K562 (cell line): ENCODE results near the gene PBX1. TPM values are rescaled to one million over a fixed set of nuclear protein-coding genes. Genes with fewer than 3 reads are reported as not detected.

Experiments used
- ATAC-seq: fragments of 200-7000 bp; cut with Tn5 transposase; 3 replicates; pipeline ENCODE4 v1.9.1; 2020; ENCODE audit warnings: moderate library complexity
- BruUV-seq: library from RNA; stranded (reverse); fragments of 400-500 nt; replicated peaks from 2 replicates; lab custom pipeline; 2021; lab: Mats Ljungman, UMichigan
- CTCF ChIA-PET: fragments of 300-600 bp; formaldehyde crosslinking; extraction: SDS; loops from one replicate; lab custom pipeline; 2021; ENCODE audit warnings: low intra/inter-chr PET ratio; lab: Yijun Ruan, JAX
- POLR2A ChIA-PET: fragments of 300-600, 350-650 bp; sonication (Branson Sonifier 250); formaldehyde crosslinking; extraction: SDS; loops from one replicate; lab custom pipeline; 2021; ENCODE audit warnings: antibody characterized with exemption, inconsistent platforms; lab: Yijun Ruan, JAX
- DNase-seq, 4 experiments: peaks; one replicate each; pipeline versions ENCODE4 v3.0.0 to v3.0.0-alpha.2; 2011 to 2018; ENCODE audit warnings: low spot score in 3 of 4, mixed read lengths in 3 of 4; ENCODE audit errors: extremely low read depth in 1 of 4
- FAIRE-seq: peaks from 2 replicates; lab custom pipeline; 2011; peaks lifted over from hg19 to GRCh38; lab: Jason Lieb, UNC
- H2AFZ ChIP-seq: 2 replicates; pipeline ENCODE4 v1.6.0; 2011; ENCODE audit warnings: low read depth, low read length, control low read depth, inconsistent platforms
- H3K27ac ChIP-seq: fragments of 200-600 bp; 3 replicates; pipeline ENCODE4 v1.8.0; 2011; ENCODE audit warnings: low read depth, mild to moderate bottlenecking, control low read depth, inconsistent platforms, low read length, moderate library complexity, mixed read lengths; ENCODE audit errors: extremely low read depth
- H3K27me3 ChIP-seq, 2 experiments: fragments of 300-600 bp in 1 of 2; 2 replicates in 1 of 2; 3 replicates in 1 of 2; pipeline versions ENCODE4 v1.6.0 to v1.8.0; 2011; ENCODE audit warnings: inconsistent platforms in 2 of 2, low read length in 2 of 2, mild to moderate bottlenecking in 1 of 2, mixed read lengths in 1 of 2, moderate library complexity in 1 of 2; ENCODE audit not compliant: control insufficient read depth in 2 of 2, insufficient read depth in 2 of 2
- H3K36me3 ChIP-seq: fragments of 300-600 bp; 3 replicates; pipeline ENCODE4 v1.8.0; 2011; ENCODE audit warnings: mild to moderate bottlenecking, low read length, inconsistent platforms; ENCODE audit not compliant: control insufficient read depth, insufficient read depth
- H3K4me1 ChIP-seq, 2 experiments: fragments of 200-600 bp in 1 of 2; replicated peaks in 1 of 2; 2 replicates in 1 of 2; 3 replicates in 1 of 2; pipeline versions ENCODE4 v1.5.1 to v1.8.0; 2011; ENCODE audit warnings: inconsistent platforms in 2 of 2, low read length in 2 of 2, mild to moderate bottlenecking in 1 of 2, mixed read lengths in 1 of 2, moderate library complexity in 1 of 2; ENCODE audit not compliant: control insufficient read depth in 2 of 2, insufficient read depth in 2 of 2
- H3K4me2 ChIP-seq: 2 replicates; pipeline ENCODE4 v1.6.1; 2011; ENCODE audit warnings: low read length, control low read depth, inconsistent platforms, mixed read lengths; ENCODE audit not compliant: insufficient read depth
- H3K4me3 ChIP-seq: fragments of 200-600 bp; sonication (generic), shearing (Covaris generic); 2 replicates; pipeline ENCODE4 v1.5.1; 2016; ENCODE audit warnings: control low read depth, inconsistent platforms
- H3K79me2 ChIP-seq: fragments of 200-600 bp; 3 replicates; pipeline ENCODE4 v1.8.0; 2011; ENCODE audit warnings: low read length, inconsistent platforms; ENCODE audit not compliant: control insufficient read depth, insufficient read depth
- H3K9ac ChIP-seq, 2 experiments: 2 replicates each; pipeline versions ENCODE4 v1.6.0 to v1.6.1; 2011; ENCODE audit warnings: low read depth in 2 of 2, low read length in 2 of 2, control low read depth in 1 of 2, inconsistent platforms in 1 of 2, mild to moderate bottlenecking in 1 of 2, mixed read lengths in 1 of 2; ENCODE audit not compliant: insufficient read depth in 1 of 2
- H3K9me1 ChIP-seq: one replicate; pipeline ENCODE4 v1.6.0; 2011; ENCODE audit warnings: inconsistent platforms, mild to moderate bottlenecking, low read length, moderate library complexity; ENCODE audit not compliant: control insufficient read depth, insufficient read depth
- H3K9me3 ChIP-seq: replicated peaks from 2 replicates; pipeline ENCODE4 v1.5.1; 2011; ENCODE audit warnings: low read depth, low read length, inconsistent platforms; ENCODE audit not compliant: control insufficient read depth, insufficient read depth
- H4K20me1 ChIP-seq: replicated peaks from 2 replicates; pipeline ENCODE4 v1.6.1; 2011; ENCODE audit warnings: low read length, inconsistent platforms, mixed read lengths; ENCODE audit not compliant: control insufficient read depth, insufficient read depth
- KDM5B ChIP-seq: fragments of 200-600 bp; sonication (generic); IDR thresholded peaks from 2 replicates; pipeline ENCODE4 v1.6.1; 2012; ENCODE audit warnings: low read depth, mild to moderate bottlenecking, moderate library complexity, low read length, control low read depth, inconsistent platforms; ENCODE audit not compliant: insufficient replicate concordance
- RAD51 ChIP-seq: fragments of 450-650 bp; IDR thresholded peaks from 2 replicates; pipeline ENCODE4 v1.7.1; 2016; ENCODE audit warnings: low read depth, mild to moderate bottlenecking, borderline replicate concordance
- WGBS: fragments of 100-300 bp; shearing (Covaris generic); methylation state at CpG from one replicate; pipeline ENCODE4 v1.1.6; 2016; ENCODE audit warnings: low coverage, mixed read lengths; ENCODE audit not compliant: insufficient coverage; ENCODE audit errors: missing lambda C conversion rate; 5-methylcytosine and 5-hydroxymethylcytosine counted together
- in situ Hi-C: fragments of 300-500 bp; cut with MboI; formaldehyde crosslinking; loops from 4 replicates; pipeline ENCODE4 v1.15.0; 2018; ENCODE audit warnings: inconsistent platforms, mixed read lengths
- intact Hi-C: fragments of 100-400 bp; cut with micrococcal nuclease; formaldehyde crosslinking; loops from 2 replicates; pipeline ENCODE4 v1.14.2; 2022
- polyA plus RNA-seq, 8 experiments: library from polyadenylated mRNA; depleted of rRNA in 4 of 8; stranded (reverse) in 5 of 8; unstranded in 3 of 8; fragments of >200 nt; fragmentation: Nextera tagmentation in 2 of 8; fragmentation: Illumina TruSeq in 1 of 8; extraction: Ambion mirVana in 2 of 8; extraction: Trizol in 1 of 8; gene quantifications; 2 replicates each; pipeline versions ENCODE4 v1.2.1 to v1.2.3, GENCODE V29; 2011 to 2014; ENCODE audit warnings: inconsistent platforms in 1 of 8, missing spikeins in 1 of 8
- total RNA-seq, 7 experiments: library from RNA; depleted of rRNA in 6 of 7; stranded (reverse); fragments of >200 nt in 6 of 7; fragmentation: Illumina TruSeq in 2 of 7; extraction: Trizol in 2 of 7; gene quantifications; 2 replicates each; pipeline versions ENCODE4 v1.2.1 to v1.2.3, GENCODE V29; 2011 to 2021; ENCODE audit warnings: low replicate concordance in 1 of 7
- TF ChIP-seq, protein P1 (sequence below), 2 experiments: fragments of 450-650 bp in 1 of 2; IDR thresholded peaks; 2 replicates each; pipeline ENCODE4 v1.6.1; 2011 to 2017; ENCODE audit warnings: low read depth in 2 of 2, antibody characterized with exemption in 1 of 2, borderline replicate concordance in 1 of 2, low read length in 1 of 2, mild to moderate bottlenecking in 1 of 2, mixed read lengths in 1 of 2; ENCODE audit not compliant: control insufficient read depth in 1 of 2

Gene PBX1
- total and polyA plus RNA-seq, 9 of the 15 experiments (the other 6 are each of a cell fraction or from before 2014, with no cell fraction given) = 0.03 to 0.62 (median 0.17) TPM

- no peak overlapping the region for H3K4me2 ChIP-seq
- FAIRE-seq = no peak
- ATAC-seq = no peak
Measured at GRCh38 chr1:164726235-164726634, 167.3 kb downstream of the PBX1 start.

More at GRCh38 chr1:164726235-164726634, 167.3 kb downstream of the PBX1 start:
- Histone ChIP-seq H3K36me3 (no peaks in the 10 kb centered on the region), H3K9me1 (no peaks in the 10 kb centered on the region), H3K27ac (no peak overlapping the region), H3K9me3 (0 out of 2 replicates have a peak, but pooled peaks cover 2% of the 10 kb centered on the region), H3K79me2 (no peaks in the 10 kb centered on the region), H3K27me3 (no peaks in the 10 kb centered on the region), H3K9ac (no peak overlapping the region), H3K4me1 (peaks cover 0 to 10% of the 10 kb centered on the region in 2 experiments; a peak in 2 of 5 replicates), H3K4me3 (no peak overlapping the region), H2AFZ (no peak overlapping the region), H4K20me1 (no peaks in the 10 kb centered on the region)
- BruUV-seq = no TSS peak
- in situ Hi-C loops (no loop called here), intact Hi-C loops (no loop called here)
- WGBS = 28% methylated on average over 2 of the region's 2 CpGs
- TF ChIP-seq RAD51 (0 out of 2 replicates have a peak, but pooled peaks have one; percentile 8), KDM5B (no peak)
- TF ChIP-seq, protein P1, sequence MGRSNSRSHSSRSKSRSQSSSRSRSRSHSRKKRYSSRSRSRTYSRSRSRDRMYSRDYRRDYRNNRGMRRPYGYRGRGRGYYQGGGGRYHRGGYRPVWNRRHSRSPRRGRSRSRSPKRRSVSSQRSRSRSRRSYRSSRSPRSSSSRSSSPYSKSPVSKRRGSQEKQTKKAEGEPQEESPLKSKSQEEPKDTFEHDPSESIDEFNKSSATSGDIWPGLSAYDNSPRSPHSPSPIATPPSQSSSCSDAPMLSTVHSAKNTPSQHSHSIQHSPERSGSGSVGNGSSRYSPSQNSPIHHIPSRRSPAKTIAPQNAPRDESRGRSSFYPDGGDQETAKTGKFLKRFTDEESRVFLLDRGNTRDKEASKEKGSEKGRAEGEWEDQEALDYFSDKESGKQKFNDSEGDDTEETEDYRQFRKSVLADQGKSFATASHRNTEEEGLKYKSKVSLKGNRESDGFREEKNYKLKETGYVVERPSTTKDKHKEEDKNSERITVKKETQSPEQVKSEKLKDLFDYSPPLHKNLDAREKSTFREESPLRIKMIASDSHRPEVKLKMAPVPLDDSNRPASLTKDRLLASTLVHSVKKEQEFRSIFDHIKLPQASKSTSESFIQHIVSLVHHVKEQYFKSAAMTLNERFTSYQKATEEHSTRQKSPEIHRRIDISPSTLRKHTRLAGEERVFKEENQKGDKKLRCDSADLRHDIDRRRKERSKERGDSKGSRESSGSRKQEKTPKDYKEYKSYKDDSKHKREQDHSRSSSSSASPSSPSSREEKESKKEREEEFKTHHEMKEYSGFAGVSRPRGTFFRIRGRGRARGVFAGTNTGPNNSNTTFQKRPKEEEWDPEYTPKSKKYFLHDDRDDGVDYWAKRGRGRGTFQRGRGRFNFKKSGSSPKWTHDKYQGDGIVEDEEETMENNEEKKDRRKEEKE (IDR thresholded peaks at IDR 0.05; ENCODE audit: borderline replicate concordance in 1 of 2, control insufficient read depth in 1 of 2, low read depth in 2 of 2, low read length in 1 of 2) = no peak
- DNase-seq = no peak
- ChIA-PET POLR2A (interaction anchor here (1.0 to 1.4 kb wide), 2 partner anchors 9 to 14 kb away, joined by 5 to 6 read pairs; no protein-coding TSS in a partner anchor), CTCF (no interaction called here)
